H1 (cell line): ENCODE data around the gene TLR9. TPM values are rescaled to one million over a fixed set of nuclear protein-coding genes. Genes with fewer than 3 reads are reported as not detected.

Experiments
- CTCF ChIA-PET: fragments of 300-600 bp; sonication (Branson Sonifier 250); formaldehyde crosslinking; loops from one replicate; lab custom pipeline; 2021; ENCODE audit not compliant: partially characterized antibody; lab: Charles Lee
- POLR2A ChIA-PET: fragments of 300-600 bp; sonication (Branson Sonifier 250); formaldehyde crosslinking; loops from one replicate; lab custom pipeline; 2021; ENCODE audit warnings: inconsistent platforms; ENCODE audit not compliant: partially characterized antibody; lab: Charles Lee
- DNase-seq, 2 experiments: peaks; one replicate each; pipeline versions ENCODE4 v3.0.0 to v3.0.0-alpha.2; 2010 to 2022; ENCODE audit warnings: low spot score in 2 of 2, low read depth in 1 of 2, mixed read lengths in 1 of 2
- FAIRE-seq: peaks from 2 replicates; lab custom pipeline; 2011; peaks lifted over from hg19 to GRCh38; lab: Jason Lieb, UNC
- H2AFZ ChIP-seq: 2 replicates; pipeline ENCODE4 v1.8.1; 2012; ENCODE audit warnings: low read length, inconsistent platforms
- H2AK5ac ChIP-seq: 2 replicates; pipeline ENCODE4 v1.6.1; 2013; ENCODE audit warnings: low read depth, low read length
- H2BK120ac ChIP-seq: replicated peaks from 2 replicates; pipeline ENCODE3; 2013; ENCODE audit warnings: low read depth, low read length, inconsistent platforms
- H2BK12ac ChIP-seq: 2 replicates; pipeline ENCODE4 v1.6.1; 2013; ENCODE audit warnings: low read depth, low read length
- H2BK15ac ChIP-seq: 2 replicates; pipeline ENCODE4 v1.6.1; 2013; ENCODE audit warnings: low read length
- H2BK20ac ChIP-seq: 2 replicates; pipeline ENCODE4 v1.6.1; 2013; ENCODE audit warnings: low read length
- H2BK5ac ChIP-seq: 2 replicates; pipeline ENCODE4 v1.6.1; 2013; ENCODE audit warnings: low read depth, low read length
- H3K14ac ChIP-seq: 2 replicates; pipeline ENCODE4 v1.6.1; 2013; ENCODE audit warnings: inconsistent platforms; ENCODE audit not compliant: insufficient read length
- H3K18ac ChIP-seq: 2 replicates; pipeline ENCODE4 v1.6.1; 2013; ENCODE audit warnings: low read length; ENCODE audit errors: extremely low read depth
- H3K23ac ChIP-seq: 2 replicates; pipeline ENCODE4 v1.6.1; 2013; ENCODE audit warnings: inconsistent platforms; ENCODE audit not compliant: insufficient read length
- H3K23me2 ChIP-seq: 2 replicates; pipeline ENCODE4 v1.6.1; 2013; ENCODE audit warnings: low read depth, low read length
- H3K27ac ChIP-seq: 2 replicates; pipeline ENCODE4 v1.6.1; 2011; ENCODE audit warnings: low read depth, low read length, inconsistent platforms
- H3K27me3 ChIP-seq, 4 experiments: replicated peaks in 1 of 4; 1 replicate in 1 of 4; 2 replicates in 3 of 4; pipeline versions ENCODE4 v1.6.1 to v1.8.1; 2011 to 2013; ENCODE audit warnings: low read length in 3 of 4, mild to moderate bottlenecking in 3 of 4, inconsistent platforms in 2 of 4, mixed read lengths in 2 of 4, moderate library complexity in 1 of 4; ENCODE audit not compliant: control insufficient read depth in 3 of 4, insufficient read depth in 3 of 4; ENCODE audit errors: extremely low read depth in 1 of 4
- H3K36me3 ChIP-seq, 4 experiments: 2 replicates each; pipeline versions ENCODE4 v1.6.1 to v1.8.1; 2011 to 2013; ENCODE audit warnings: mild to moderate bottlenecking in 4 of 4, low read length in 3 of 4, moderate library complexity in 2 of 4, control low read depth in 1 of 4, inconsistent platforms in 1 of 4; ENCODE audit not compliant: insufficient read depth in 4 of 4, control insufficient read depth in 2 of 4
- H3K4ac ChIP-seq: replicated peaks from 2 replicates; pipeline ENCODE3; 2013; ENCODE audit warnings: low read length, low read depth, mixed read lengths, inconsistent platforms; ENCODE audit not compliant: insufficient read length
- H3K4me1 ChIP-seq, 4 experiments: replicated peaks in 1 of 4; 1 replicate in 1 of 4; 2 replicates in 3 of 4; pipeline versions ENCODE4 v1.6.1 to v1.8.1; 2011 to 2013; ENCODE audit warnings: low read length in 3 of 4, inconsistent platforms in 2 of 4, mixed read lengths in 1 of 4; ENCODE audit not compliant: insufficient read depth in 4 of 4, control insufficient read depth in 3 of 4
- H3K4me2 ChIP-seq, 2 experiments: 2 replicates each; pipeline versions ENCODE4 v1.6.1 to v1.8.1; 2011 to 2013; ENCODE audit warnings: low read depth in 2 of 2, low read length in 2 of 2, control low read depth in 1 of 2, inconsistent platforms in 1 of 2, mild to moderate bottlenecking in 1 of 2; ENCODE audit not compliant: insufficient read depth in 1 of 2
- H3K4me3 ChIP-seq, 4 experiments: fragments of 200-600, 300-600 bp in 1 of 4; sonication (generic), shearing (Covaris generic), sonication (Bioruptor Twin) in 1 of 4; 2 replicates each; pipeline versions ENCODE4 v1.5.1 to v1.8.1; 2011 to 2016; ENCODE audit warnings: low read length in 4 of 4, low read depth in 3 of 4, control low read depth in 2 of 4, inconsistent platforms in 2 of 4, mild to moderate bottlenecking in 2 of 4, mixed read lengths in 1 of 4, moderate library complexity in 1 of 4; ENCODE audit not compliant: insufficient read depth in 2 of 4; ENCODE audit errors: extremely low read depth in 1 of 4
- H3K56ac ChIP-seq: replicated peaks from 2 replicates; pipeline ENCODE3; 2013; ENCODE audit warnings: low read depth, mild to moderate bottlenecking, mixed read lengths, low read length, inconsistent platforms; ENCODE audit not compliant: insufficient read length
- H3K79me1 ChIP-seq: 2 replicates; pipeline ENCODE4 v1.6.1; 2013; ENCODE audit warnings: low read depth, low read length, control low read depth
- H3K79me2 ChIP-seq, 2 experiments: 2 replicates each; pipeline versions ENCODE4 v1.6.1 to v1.8.1; 2012 to 2013; ENCODE audit warnings: low read length in 2 of 2, mild to moderate bottlenecking in 2 of 2, inconsistent platforms in 1 of 2; ENCODE audit not compliant: insufficient read depth in 2 of 2, control insufficient read depth in 1 of 2
- H3K9ac ChIP-seq, 4 experiments: replicated peaks in 1 of 4; 1 replicate in 1 of 4; 2 replicates in 3 of 4; pipeline versions ENCODE4 v1.6.1 to v1.8.1; 2011 to 2013; ENCODE audit warnings: low read depth in 3 of 4, low read length in 3 of 4, control low read depth in 2 of 4, mild to moderate bottlenecking in 2 of 4, moderate library complexity in 2 of 4, inconsistent platforms in 1 of 4; ENCODE audit errors: extremely low read depth in 1 of 4
- H3K9me3 ChIP-seq, 2 experiments: 2 replicates each; pipeline versions ENCODE4 v1.6.1 to v1.8.1; 2012 to 2013; ENCODE audit warnings: mild to moderate bottlenecking in 2 of 2, moderate library complexity in 2 of 2, control low read depth in 1 of 2, inconsistent platforms in 1 of 2, low read depth in 1 of 2, low read length in 1 of 2, mixed read lengths in 1 of 2; ENCODE audit not compliant: insufficient read depth in 2 of 2
- H4K20me1 ChIP-seq, 2 experiments: replicated peaks in 1 of 2; 2 replicates each; pipeline versions ENCODE3 to v1.8.1; 2011 to 2013; ENCODE audit warnings: inconsistent platforms in 2 of 2, low read length in 2 of 2, mild to moderate bottlenecking in 1 of 2; ENCODE audit not compliant: insufficient read depth in 2 of 2, control insufficient read depth in 1 of 2
- H4K5ac ChIP-seq: 2 replicates; pipeline ENCODE4 v1.6.1; 2013; ENCODE audit warnings: low read length, low read depth, mixed read lengths, inconsistent platforms; ENCODE audit not compliant: insufficient read length
- H4K8ac ChIP-seq: 2 replicates; pipeline ENCODE4 v1.8.0; 2013; ENCODE audit warnings: mild to moderate bottlenecking, moderate library complexity, low read length, inconsistent platforms; ENCODE audit not compliant: insufficient read depth; ENCODE audit errors: extremely low read depth
- H4K91ac ChIP-seq: replicated peaks from 2 replicates; pipeline ENCODE3; 2013; ENCODE audit warnings: low read length, mixed read lengths, inconsistent platforms; ENCODE audit not compliant: insufficient read length
- NANOG ChIP-seq: IDR thresholded peaks from 2 replicates; pipeline ENCODE4 v1.6.1; 2011; ENCODE audit warnings: low read length, low read depth, mild to moderate bottlenecking, inconsistent platforms; ENCODE audit not compliant: insufficient read depth, poor library complexity, severe bottlenecking
- PHF8 ChIP-seq: fragments of 200-600 bp; sonication (generic); conservative IDR thresholded peaks from 2 replicates; pipeline ENCODE4 v1.7.1; 2012; ENCODE audit warnings: low read depth, mild to moderate bottlenecking, inconsistent platforms, low read length, moderate library complexity
- RFX5 ChIP-seq: IDR thresholded peaks from 2 replicates; pipeline ENCODE4 v1.6.1; 2011; ENCODE audit warnings: low read depth, low read length, improper control_type of control experiment, borderline replicate concordance
- SIN3A ChIP-seq, 2 experiments: IDR thresholded peaks in 1 of 2; conservative IDR thresholded peaks in 1 of 2; 2 replicates each; pipeline ENCODE4 v1.6.1; 2011 to 2012; ENCODE audit warnings: low read length in 2 of 2, improper control_type of control experiment in 1 of 2, low read depth in 1 of 2, mild to moderate bottlenecking in 1 of 2
- SIRT6 ChIP-seq: IDR thresholded peaks from one replicate; pipeline ENCODE4 v1.7.1; 2012; ENCODE audit warnings: low read length, inconsistent platforms
- whole genome bisulfite sequencing, 2 experiments: shearing (Covaris generic) in 1 of 2; methylation state at CpG; one replicate each; pipeline versions ENCODE4 v1.1.6 to v1.1.7; 2013 to 2015; ENCODE audit warnings: low lambda C conversion rate in 2 of 2, mixed read lengths in 2 of 2, inconsistent platforms in 1 of 2, low coverage in 1 of 2, missing lambda C conversion rate in 1 of 2; ENCODE audit not compliant: insufficient replicate concordance in 2 of 2, insufficient coverage in 1 of 2, insufficient read length in 1 of 2; ENCODE audit errors: extremely low coverage in 1 of 2, missing lambda C conversion rate in 1 of 2; 5-methylcytosine and 5-hydroxymethylcytosine counted together
- polyA plus RNA-seq, 7 experiments: library from polyadenylated mRNA; depleted of rRNA in 3 of 7; stranded (reverse) in 5 of 7; unstranded in 2 of 7; fragments of >200 nt in 5 of 7; fragments of 200-250 nt in 2 of 7; gene quantifications; 1 replicate in 5 of 7; 2 replicates in 1 of 7; 4 replicates in 1 of 7; pipeline versions ENCODE4 v1.2.1 to v1.2.3, GENCODE V29; 2011 to 2013; ENCODE audit warnings: missing spikeins in 2 of 7, mixed read lengths in 2 of 7
- total RNA-seq: library from RNA; stranded (reverse); fragmentation: NEBNext Ultra II Directional; extraction: Animal tissue kit (Norgen Biotek cat#: 25700); gene quantifications from 2 replicates; pipeline ENCODE4 v1.2.1, GENCODE V29; 2021
- TF ChIP-seq, protein P1 (sequence below): IDR thresholded peaks from 2 replicates; pipeline ENCODE4 v1.6.1; 2012; ENCODE audit warnings: low read length, inconsistent platforms

TLR9 gene
- total and polyA plus RNA-seq, 2 of the 8 experiments (the other 6 are each of a cell fraction or from before 2014, with no cell fraction given), result 0.05 TPM; not detected in 1

DNA sequence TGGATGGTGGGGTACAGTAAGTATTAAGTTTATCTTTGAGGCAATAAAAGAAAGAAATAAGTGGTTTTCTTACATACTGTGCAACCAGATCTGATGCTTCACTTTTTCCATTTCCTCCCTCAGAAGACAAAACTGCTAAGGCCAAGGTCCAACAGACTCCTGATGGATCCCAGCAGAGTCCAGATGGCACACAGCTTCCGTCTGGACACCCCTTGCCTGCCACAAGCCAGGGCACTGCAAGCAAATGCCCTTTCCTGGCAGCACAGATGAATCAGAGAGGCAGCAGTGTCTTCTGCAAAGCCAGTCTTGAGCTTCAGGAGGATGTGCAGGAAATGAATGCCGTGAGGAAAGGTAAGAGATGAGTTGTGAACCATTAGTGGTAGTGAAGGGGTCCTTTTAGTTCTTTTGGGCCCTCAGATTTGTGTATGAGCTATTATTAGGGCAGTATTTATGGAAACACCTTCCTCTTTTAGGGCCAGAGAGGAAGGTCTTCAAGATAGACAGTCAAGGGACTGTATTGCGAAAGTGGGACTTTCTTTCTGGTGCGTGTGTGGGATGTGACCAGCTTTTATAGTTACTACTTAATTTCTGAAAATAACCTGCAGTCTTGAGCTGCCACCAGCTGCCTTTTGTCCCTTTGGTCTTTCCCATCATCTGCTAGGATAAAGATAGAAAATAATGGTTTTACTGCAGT, 22.9 kb downstream of the TLR9 start:
- peaks cover 0 to 8% (median 3%) of the 10 kb centered on the region in 4 experiments; a peak in 6 of 7 replicates for H3K4me1 ChIP-seq
- no peak overlapping the region for H2BK20ac ChIP-seq
- WGBS, 2 experiments, result 97% methylated on average over 4 of the region's 4 CpGs; no CpG with 5 or more reads in 1 of the 2 experiments
- no peak overlapping the region for H3K9ac ChIP-seq
- peaks cover 0 to 8% of the 10 kb centered on the region in 2 experiments; a peak in 2 of 4 replicates for H3K79me2 ChIP-seq
- H3K4ac ChIP-seq, result no peak overlapping the region
- no peak overlapping the region for H4K5ac ChIP-seq
- H4K8ac ChIP-seq, result no peak overlapping the region
- no peaks in the 10 kb centered on the region for H3K27me3 ChIP-seq
- POLR2A ChIA-PET, result interaction anchor here (0.9 kb wide), 1 partner anchor 38 kb away, joined by 3 read pairs; no protein-coding TSS in a partner anchor
- H3K4me3 ChIP-seq, result no peak overlapping the region
- no peaks in the 10 kb centered on the region for H3K9me3 ChIP-seq
- no peak overlapping the region for H2BK15ac ChIP-seq
- no peak overlapping the region for H3K18ac ChIP-seq
- CTCF ChIA-PET, result interaction anchor here (1.0 to 4.1 kb wide), 2 partner anchors 19 to 41 kb away, joined by 3 to 28 read pairs; no protein-coding TSS in a partner anchor
- no peak overlapping the region for H3K27ac ChIP-seq
- H3K23ac ChIP-seq, result no peak overlapping the region
- no peak overlapping the region for H2AK5ac ChIP-seq
- no peak for TF ChIP-seq SIN3A (conservative IDR thresholded peaks at IDR 0.05 in 1 of 2, IDR thresholded peaks at IDR 0.05 in 1 of 2; ENCODE audit: low read depth in 1 of 2, low read length in 2 of 2)
- no peak for TF ChIP-seq PHF8
- no peak for TF ChIP-seq RFX5
- TF ChIP-seq, protein P1, sequence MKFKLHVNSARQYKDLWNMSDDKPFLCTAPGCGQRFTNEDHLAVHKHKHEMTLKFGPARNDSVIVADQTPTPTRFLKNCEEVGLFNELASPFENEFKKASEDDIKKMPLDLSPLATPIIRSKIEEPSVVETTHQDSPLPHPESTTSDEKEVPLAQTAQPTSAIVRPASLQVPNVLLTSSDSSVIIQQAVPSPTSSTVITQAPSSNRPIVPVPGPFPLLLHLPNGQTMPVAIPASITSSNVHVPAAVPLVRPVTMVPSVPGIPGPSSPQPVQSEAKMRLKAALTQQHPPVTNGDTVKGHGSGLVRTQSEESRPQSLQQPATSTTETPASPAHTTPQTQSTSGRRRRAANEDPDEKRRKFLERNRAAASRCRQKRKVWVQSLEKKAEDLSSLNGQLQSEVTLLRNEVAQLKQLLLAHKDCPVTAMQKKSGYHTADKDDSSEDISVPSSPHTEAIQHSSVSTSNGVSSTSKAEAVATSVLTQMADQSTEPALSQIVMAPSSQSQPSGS, result no peak
- TF ChIP-seq NANOG, result no peak
- no peak for TF ChIP-seq SIRT6
- DNase-seq (no peak), FAIRE-seq (no peak)
- H3K56ac ChIP-seq, result no peak overlapping the region
- peaks cover 0 to 4% of the 10 kb centered on the region in 2 experiments for H4K20me1 ChIP-seq
- no peak overlapping the region for H2AFZ ChIP-seq
- no peak overlapping the region for H3K4me2 ChIP-seq
- peaks cover 4% of the 10 kb centered on the region; the same call in 1 of the 2 replicates for H3K23me2 ChIP-seq
- no peak overlapping the region for H4K91ac ChIP-seq
- no peaks in the 10 kb centered on the region; the same call in none of the 2 replicates for H3K79me1 ChIP-seq
- H3K36me3 ChIP-seq, result peaks cover 37 to 70% (median 51%) of the 10 kb centered on the region in 4 experiments
- H3K14ac ChIP-seq, result no peak overlapping the region
- H2BK12ac ChIP-seq, result no peak overlapping the region
- no peak overlapping the region for H2BK120ac ChIP-seq
- H2BK5ac ChIP-seq, result no peak overlapping the region
